ENCODE data around the gene AGAP1. TPM values are rescaled to one million over a fixed set of nuclear protein-coding genes. Genes with fewer than 3 reads are reported as not detected.

Gene AGAP1
- total RNA-seq, 4 donors from 2014 or later = 23.4 to 46.5 (median 29.3) TPM

DNA sequence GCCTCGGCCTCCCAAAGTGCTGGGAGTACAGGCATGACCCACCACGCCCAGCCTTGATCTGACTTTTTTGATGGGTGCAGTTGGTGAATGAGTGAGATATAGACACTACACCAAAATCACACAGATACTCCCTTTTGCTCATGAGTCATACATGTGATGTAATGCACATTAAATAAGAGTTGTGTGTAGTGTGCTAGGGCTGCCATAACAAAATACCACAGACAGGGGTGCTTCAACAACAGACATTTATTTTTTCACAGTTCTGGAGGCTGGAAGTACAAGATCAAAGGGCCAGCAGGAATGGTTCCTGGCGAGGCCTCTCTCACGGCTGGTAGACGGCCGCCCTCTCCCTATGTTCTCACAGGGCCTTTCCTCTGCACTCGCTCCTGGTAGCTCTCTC lies 627.7 kb downstream of the AGAP1 start:
- Histone ChIP-seq H3K27me3 (no peaks in the 10 kb centered on the region), H3K4me3 (replicated peaks in 1 of 3) (no peak overlapping the region), H3K36me3 (peaks cover 6 to 11% of the 10 kb centered on the region in 2 donors), H3K4me1 (no peaks in the 10 kb centered on the region), H3K27ac (no peak overlapping the region), H3K9me3 (no peaks in the 10 kb centered on the region)
- intact Hi-C loops (cut with DNase I) = no loop called here
- 98% methylated on average over 7 of the region's 7 CpGs for WGBS, 2 donors
- TF ChIP-seq POLR2A (IDR thresholded peaks at IDR 0.05) (no peak), CTCF (IDR thresholded peaks at IDR 0.05) (no peak)
- no peak for DNase-seq

DNA sequence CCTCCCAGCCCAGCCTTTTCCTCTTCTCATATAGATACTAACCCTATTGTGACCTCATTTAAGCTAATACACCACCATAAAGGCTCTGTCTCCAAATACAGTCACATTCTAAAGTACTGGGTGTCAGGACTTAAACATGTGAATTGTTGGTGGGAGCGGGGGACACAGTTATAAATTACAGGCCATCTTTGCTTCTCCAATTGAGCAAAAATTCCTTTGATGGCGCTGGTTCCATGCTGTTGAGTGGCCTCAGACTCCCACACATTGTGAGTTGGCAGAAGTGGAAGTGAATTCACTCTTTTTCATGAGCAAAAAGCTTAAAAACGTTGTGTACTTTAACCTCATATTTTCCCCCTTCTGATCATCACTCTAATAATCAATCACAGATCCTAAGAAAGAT lies 628.4 kb downstream of the AGAP1 start:
- WGBS, 2 donors = 89 to 97% methylated on average over 3 of the region's 3 CpGs
- Histone ChIP-seq H3K27ac (no peak overlapping the region), H3K4me1 (no peaks in the 10 kb centered on the region), H3K27me3 (no peaks in the 10 kb centered on the region), H3K36me3 (peaks cover 6 to 11% of the 10 kb centered on the region in 2 donors), H3K9me3 (no peaks in the 10 kb centered on the region), H3K4me3 (replicated peaks in 1 of 3) (no peak overlapping the region)
- TF ChIP-seq CTCF (IDR thresholded peaks at IDR 0.05) (no peak), POLR2A (IDR thresholded peaks at IDR 0.05) (no peak)
- DNase-seq = no peak
- intact Hi-C loops (cut with DNase I) = no loop called here

DNA sequence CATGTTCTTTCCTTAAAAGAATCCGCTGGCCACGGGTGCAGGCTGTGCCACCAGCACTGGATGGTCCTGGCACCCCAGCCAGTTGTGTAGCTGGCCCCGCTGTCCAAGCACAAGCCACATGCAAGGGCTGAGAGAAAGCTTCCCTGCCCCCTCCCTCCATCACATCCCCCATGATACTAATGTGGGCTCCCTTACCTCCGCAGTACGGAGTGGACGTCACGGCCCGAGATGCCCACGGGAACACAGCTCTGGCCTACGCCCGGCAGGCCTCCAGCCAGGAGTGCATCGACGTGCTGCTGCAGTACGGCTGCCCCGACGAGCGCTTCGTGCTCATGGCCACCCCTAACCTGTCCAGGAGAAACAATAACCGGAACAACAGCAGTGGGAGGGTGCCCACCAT lies 629.9 kb downstream of the AGAP1 start:
- H3K9me3 ChIP-seq = no peaks in the 10 kb centered on the region
- intact Hi-C loops (cut with DNase I) = no loop called here
- 94 to 97% methylated on average over 16 to 19 of the region's 19 CpGs for WGBS, 2 donors
- H3K36me3 ChIP-seq = peaks cover 6 to 11% of the 10 kb centered on the region in 2 donors
- DNase-seq = no peak
- no peak overlapping the region for H3K4me3 ChIP-seq (replicated peaks in 1 of 3)
- H3K27ac ChIP-seq = no peak overlapping the region
- no peaks in the 10 kb centered on the region for H3K4me1 ChIP-seq
- no peaks in the 10 kb centered on the region for H3K27me3 ChIP-seq
- TF ChIP-seq POLR2A (IDR thresholded peaks at IDR 0.05) (no peak), CTCF (IDR thresholded peaks at IDR 0.05) (no peak)

- Histone ChIP-seq H3K27ac (no peak overlapping the region), H3K9me3 (no peaks in the 10 kb centered on the region), H3K4me3 (replicated peaks in 1 of 3) (no peak overlapping the region), H3K4me1 (no peaks in the 10 kb centered on the region), H3K36me3 (peaks cover 6 to 11% of the 10 kb centered on the region in 2 donors), H3K27me3 (no peaks in the 10 kb centered on the region)
- 93 to 95% methylated on average over 30 of the region's 30 CpGs for WGBS, 2 donors
- TF ChIP-seq CTCF (IDR thresholded peaks at IDR 0.05) (no peak), POLR2A (IDR thresholded peaks at IDR 0.05) (no peak)
- intact Hi-C loops (cut with DNase I) = no loop called here
- no peak for DNase-seq
These were observed 630.5 kb downstream of the AGAP1 start for GRCh38 chr2:236124182-236124893.

DNA sequence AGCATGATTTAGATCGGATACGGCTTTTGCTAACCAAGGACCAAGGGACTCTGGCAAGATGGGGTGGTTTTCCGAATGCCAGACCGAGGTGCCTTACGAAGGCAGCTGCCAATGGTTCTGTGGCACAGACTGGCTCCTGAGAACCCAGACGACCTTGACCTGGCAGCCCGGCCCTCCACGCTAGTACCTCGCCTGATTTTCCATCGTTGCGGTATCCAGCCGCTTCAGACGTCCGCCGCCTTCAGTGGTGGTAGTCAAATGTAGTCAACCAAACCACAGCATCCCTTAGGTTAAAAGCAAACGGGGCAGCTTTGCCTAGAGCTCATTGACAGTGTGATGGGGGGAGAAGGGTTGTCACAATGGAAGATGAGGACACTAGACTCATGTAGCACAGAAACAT lies 631.7 kb downstream of the AGAP1 start:
- H3K27ac ChIP-seq = no peak overlapping the region
- H3K27me3 ChIP-seq = no peaks in the 10 kb centered on the region
- no peaks in the 10 kb centered on the region for H3K9me3 ChIP-seq
- intact Hi-C loops (cut with DNase I) = no loop called here
- WGBS, 2 donors = 94 to 98% methylated on average over 16 of the region's 16 CpGs
- no peak overlapping the region for H3K4me3 ChIP-seq (replicated peaks in 1 of 3)
- no peak for DNase-seq
- TF ChIP-seq POLR2A (IDR thresholded peaks at IDR 0.05) = no peak
- TF ChIP-seq CTCF (IDR thresholded peaks at IDR 0.05) = no peak
- H3K36me3 ChIP-seq = peaks cover 6 to 11% of the 10 kb centered on the region in 2 donors
- no peaks in the 10 kb centered on the region for H3K4me1 ChIP-seq

Data from thyroid gland (tissue), 4 donors.